K562 (cell line): ENCODE results near the gene BCL7C. TPM values are rescaled to one million over a fixed set of nuclear protein-coding genes. Genes with fewer than 3 reads are reported as not detected.

Experiments
- CEBPB ChIP-seq: fragments of 450-650 bp; IDR thresholded peaks from 2 replicates; pipeline ENCODE4 v1.6.1; 2016; ENCODE audit warnings: missing genetic modification characterization, missing compliant biosample characterization
- HNRNPLL ChIP-seq: fragments of 200-400 bp; formaldehyde crosslinking; IDR thresholded peaks from 2 replicates; pipeline ENCODE4 v1.6.1; 2017; ENCODE audit warnings: low read length, low read depth, mild to moderate bottlenecking; ENCODE audit not compliant: poor library complexity, severe bottlenecking
- KAT2B ChIP-seq: IDR thresholded peaks from one replicate; pipeline ENCODE4 v1.6.1; 2012; ENCODE audit warnings: low read depth, mild to moderate bottlenecking, control low read depth, inconsistent platforms, low read length, moderate library complexity
- MAZ ChIP-seq, 2 experiments: fragments of 450-650 bp in 1 of 2; sonication (generic) in 1 of 2; formaldehyde crosslinking; IDR thresholded peaks in 1 of 2; conservative IDR thresholded peaks in 1 of 2; 2 replicates each; pipeline versions ENCODE4 v1.4.0 to v1.5.0; 2020; ENCODE audit warnings: mild to moderate bottlenecking in 1 of 2, missing genetic modification reagents in 1 of 2
- MBD2 ChIP-seq: sonication (generic); IDR thresholded peaks from 2 replicates; pipeline ENCODE4 v1.6.1; 2016; ENCODE audit warnings: low read depth, borderline replicate concordance
- MCM5 ChIP-seq: fragments of 450-650 bp; IDR thresholded peaks from 2 replicates; pipeline ENCODE4 v1.6.1; 2016; ENCODE audit warnings: low read depth
- NELFE ChIP-seq: IDR thresholded peaks from 2 replicates; pipeline ENCODE4 v1.6.1; 2011; ENCODE audit warnings: mild to moderate bottlenecking; ENCODE audit not compliant: insufficient read depth, insufficient read length
- NEUROD1 ChIP-seq: fragments of 150-350 bp; IDR thresholded peaks from 2 replicates; pipeline ENCODE4 v1.6.1; 2014; ENCODE audit warnings: borderline replicate concordance, low read length, low read depth; ENCODE audit not compliant: partially characterized antibody
- NFIX ChIP-seq: fragments of 250-450 bp; sonication (Bioruptor Pico); IDR thresholded peaks from 2 replicates; pipeline ENCODE4 v1.4.0; 2020; ENCODE audit warnings: low read depth, mild to moderate bottlenecking, moderate library complexity
- POLR2B ChIP-seq: fragments of 450-650 bp; IDR thresholded peaks from 2 replicates; pipeline ENCODE4 v1.6.1; 2018; ENCODE audit warnings: low read depth; ENCODE audit not compliant: partially characterized antibody
- POLR3A ChIP-seq: IDR thresholded peaks from 2 replicates; pipeline ENCODE4 v1.6.1; 2011; ENCODE audit warnings: borderline replicate concordance, mild to moderate bottlenecking, moderate library complexity; ENCODE audit not compliant: insufficient read length, insufficient read depth; ENCODE audit errors: extremely low read depth
- RBFOX2 ChIP-seq: fragments of 200-400 bp; formaldehyde crosslinking; IDR thresholded peaks from 2 replicates; pipeline ENCODE4 v1.6.1; 2017; ENCODE audit warnings: low read depth, mild to moderate bottlenecking, low read length, moderate library complexity
- SETDB1 ChIP-seq: IDR thresholded peaks from one replicate; pipeline ENCODE4 v1.6.1; 2012; ENCODE audit warnings: low read length, control low read depth, inconsistent platforms
- SMAD3 ChIP-seq: fragments of 450-650 bp; formaldehyde crosslinking; conservative IDR thresholded peaks from 2 replicates; pipeline ENCODE4 v1.4.0; 2020; ENCODE audit warnings: mild to moderate bottlenecking
- ZNF253 ChIP-seq: fragments of 250-450 bp; sonication (Bioruptor Pico); conservative IDR thresholded peaks from 2 replicates; pipeline ENCODE4 v1.6.1; 2021; ENCODE audit warnings: mild to moderate bottlenecking
- ZNF780A ChIP-seq: fragments of 250-450 bp; sonication (Bioruptor Pico); IDR thresholded peaks from 2 replicates; pipeline ENCODE4 v1.5.0; 2021; ENCODE audit warnings: mild to moderate bottlenecking
- ZNF79 ChIP-seq: fragments of 250-450 bp; sonication (Bioruptor Pico); IDR thresholded peaks from 2 replicates; pipeline ENCODE4 v1.4.0; 2020; ENCODE audit warnings: low read depth, mild to moderate bottlenecking, moderate library complexity
- polyA plus RNA-seq, 8 experiments: library from polyadenylated mRNA; depleted of rRNA in 4 of 8; stranded (reverse) in 5 of 8; unstranded in 3 of 8; fragments of >200 nt; fragmentation: Nextera tagmentation in 2 of 8; fragmentation: Illumina TruSeq in 1 of 8; extraction: Ambion mirVana in 2 of 8; extraction: Trizol in 1 of 8; gene quantifications; 2 replicates each; pipeline versions ENCODE4 v1.2.1 to v1.2.3, GENCODE V29; 2011 to 2014; ENCODE audit warnings: inconsistent platforms in 1 of 8, missing spikeins in 1 of 8
- total RNA-seq, 7 experiments: library from RNA; depleted of rRNA in 6 of 7; stranded (reverse); fragments of >200 nt in 6 of 7; fragmentation: Illumina TruSeq in 2 of 7; extraction: Trizol in 2 of 7; gene quantifications; 2 replicates each; pipeline versions ENCODE4 v1.2.1 to v1.2.3, GENCODE V29; 2011 to 2021; ENCODE audit warnings: low replicate concordance in 1 of 7
- TF ChIP-seq, protein P1 (sequence below): fragments of 250-450 bp; sonication (Bioruptor Pico); IDR thresholded peaks from 2 replicates; pipeline ENCODE4 v1.4.0; 2020; ENCODE audit warnings: mild to moderate bottlenecking, moderate library complexity
- TF ChIP-seq, protein P2 (sequence below): fragments of 200-400 bp; formaldehyde crosslinking; IDR thresholded peaks from 2 replicates; pipeline ENCODE4 v1.6.1; 2017; ENCODE audit warnings: mild to moderate bottlenecking, low read depth, low read length, moderate library complexity
- TF ChIP-seq, protein P3 (sequence below): fragments of 200-800 bp; sonication (Bioruptor generic); IDR thresholded peaks from 2 replicates; pipeline ENCODE4 v1.6.1; 2017; ENCODE audit warnings: missing genetic modification characterization, missing compliant biosample characterization

Gene BCL7C
- total and polyA plus RNA-seq, 9 of the 15 experiments (the other 6 are each of a cell fraction or from before 2014, with no cell fraction given): 1.7 to 85.8 (median 19.6) TPM

DNA sequence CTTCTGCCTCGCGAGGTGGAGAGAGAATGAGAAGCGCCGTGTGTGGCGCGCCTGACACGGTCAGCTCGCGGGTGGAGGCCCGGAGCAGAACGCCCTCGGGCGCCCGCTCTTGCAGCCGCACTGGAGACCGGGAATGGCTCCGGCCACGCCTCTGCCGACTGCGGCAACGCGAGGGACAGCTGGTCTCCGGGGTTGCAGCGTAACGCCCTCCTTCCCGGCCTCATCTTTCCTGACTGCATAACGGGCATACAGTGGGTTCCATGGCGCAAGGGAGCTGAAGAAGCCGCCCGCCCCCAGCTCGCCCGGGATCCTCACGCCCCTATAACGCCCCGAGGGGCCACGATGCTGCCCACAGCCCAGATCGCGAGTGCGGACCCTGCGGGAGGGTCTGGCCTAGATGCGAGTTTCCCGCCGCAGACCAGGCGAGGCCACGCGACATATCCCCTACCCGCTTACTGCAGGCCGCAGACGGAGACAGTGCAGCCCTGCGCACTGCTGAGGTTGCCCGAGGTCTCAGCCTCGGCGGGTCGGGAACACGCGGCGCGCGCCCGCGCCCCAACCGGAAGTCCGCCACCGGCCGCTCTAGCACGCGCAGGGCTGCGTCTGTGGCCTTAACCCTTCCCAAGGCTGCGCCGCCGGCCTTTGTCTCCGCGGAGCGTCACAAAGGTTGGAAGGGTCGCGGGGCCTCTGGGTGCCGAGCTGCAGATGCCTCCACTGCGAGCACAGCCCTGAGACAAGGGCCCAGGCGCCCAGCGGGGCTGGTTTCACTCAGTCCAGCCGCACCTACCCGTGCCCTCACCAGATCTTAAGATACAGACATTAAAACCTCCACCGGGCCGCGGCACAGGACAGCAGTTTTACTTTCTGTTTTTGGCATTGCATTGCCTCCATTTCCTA is 18.8 kb downstream of the BCL7C start (continued):
- TF ChIP-seq, protein P1, sequence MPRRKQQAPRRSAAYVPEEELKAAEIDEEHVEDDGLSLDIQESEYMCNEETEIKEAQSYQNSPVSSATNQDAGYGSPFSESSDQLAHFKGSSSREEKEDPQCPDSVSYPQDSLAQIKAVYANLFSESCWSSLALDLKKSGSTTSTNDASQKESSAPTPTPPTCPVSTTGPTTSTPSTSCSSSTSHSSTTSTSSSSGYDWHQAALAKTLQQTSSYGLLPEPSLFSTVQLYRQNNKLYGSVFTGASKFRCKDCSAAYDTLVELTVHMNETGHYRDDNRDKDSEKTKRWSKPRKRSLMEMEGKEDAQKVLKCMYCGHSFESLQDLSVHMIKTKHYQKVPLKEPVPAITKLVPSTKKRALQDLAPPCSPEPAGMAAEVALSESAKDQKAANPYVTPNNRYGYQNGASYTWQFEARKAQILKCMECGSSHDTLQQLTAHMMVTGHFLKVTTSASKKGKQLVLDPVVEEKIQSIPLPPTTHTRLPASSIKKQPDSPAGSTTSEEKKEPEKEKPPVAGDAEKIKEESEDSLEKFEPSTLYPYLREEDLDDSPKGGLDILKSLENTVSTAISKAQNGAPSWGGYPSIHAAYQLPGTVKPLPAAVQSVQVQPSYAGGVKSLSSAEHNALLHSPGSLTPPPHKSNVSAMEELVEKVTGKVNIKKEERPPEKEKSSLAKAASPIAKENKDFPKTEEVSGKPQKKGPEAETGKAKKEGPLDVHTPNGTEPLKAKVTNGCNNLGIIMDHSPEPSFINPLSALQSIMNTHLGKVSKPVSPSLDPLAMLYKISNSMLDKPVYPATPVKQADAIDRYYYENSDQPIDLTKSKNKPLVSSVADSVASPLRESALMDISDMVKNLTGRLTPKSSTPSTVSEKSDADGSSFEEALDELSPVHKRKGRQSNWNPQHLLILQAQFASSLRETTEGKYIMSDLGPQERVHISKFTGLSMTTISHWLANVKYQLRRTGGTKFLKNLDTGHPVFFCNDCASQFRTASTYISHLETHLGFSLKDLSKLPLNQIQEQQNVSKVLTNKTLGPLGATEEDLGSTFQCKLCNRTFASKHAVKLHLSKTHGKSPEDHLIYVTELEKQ (CRISPR knock-in tag): 0 out of 2 replicates have a peak, but pooled peaks have one; percentile 16
- TF ChIP-seq ZNF79 (CRISPR knock-in tag) (no peak), NEUROD1 (peak; percentile 39), MCM5 (no peak), HNRNPLL (peak; percentile 80), CEBPB (tag) (peak; percentile 72), NELFE (no peak), MBD2 (peak; percentile 73; the same call in 1 of the 2 replicates), MAZ (CRISPR knock-in tag; conservative IDR thresholded peaks at IDR 0.05 in 1 of 2, IDR thresholded peaks at IDR 0.05 in 1 of 2) (peak; percentile 70 to 86), SETDB1 (no peak), KAT2B (no peak), ZNF253 (CRISPR knock-in tag) (no peak), RBFOX2 (peak; percentile 97), POLR3A (no peak), ZNF780A (CRISPR knock-in tag) (no peak), NFIX (CRISPR knock-in tag) (no peak), POLR2B (peak; percentile 95), SMAD3 (CRISPR knock-in tag) (no peak)
- TF ChIP-seq, protein P2, sequence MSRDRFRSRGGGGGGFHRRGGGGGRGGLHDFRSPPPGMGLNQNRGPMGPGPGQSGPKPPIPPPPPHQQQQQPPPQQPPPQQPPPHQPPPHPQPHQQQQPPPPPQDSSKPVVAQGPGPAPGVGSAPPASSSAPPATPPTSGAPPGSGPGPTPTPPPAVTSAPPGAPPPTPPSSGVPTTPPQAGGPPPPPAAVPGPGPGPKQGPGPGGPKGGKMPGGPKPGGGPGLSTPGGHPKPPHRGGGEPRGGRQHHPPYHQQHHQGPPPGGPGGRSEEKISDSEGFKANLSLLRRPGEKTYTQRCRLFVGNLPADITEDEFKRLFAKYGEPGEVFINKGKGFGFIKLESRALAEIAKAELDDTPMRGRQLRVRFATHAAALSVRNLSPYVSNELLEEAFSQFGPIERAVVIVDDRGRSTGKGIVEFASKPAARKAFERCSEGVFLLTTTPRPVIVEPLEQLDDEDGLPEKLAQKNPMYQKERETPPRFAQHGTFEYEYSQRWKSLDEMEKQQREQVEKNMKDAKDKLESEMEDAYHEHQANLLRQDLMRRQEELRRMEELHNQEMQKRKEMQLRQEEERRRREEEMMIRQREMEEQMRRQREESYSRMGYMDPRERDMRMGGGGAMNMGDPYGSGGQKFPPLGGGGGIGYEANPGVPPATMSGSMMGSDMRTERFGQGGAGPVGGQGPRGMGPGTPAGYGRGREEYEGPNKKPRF: no peak
- TF ChIP-seq, protein P3, sequence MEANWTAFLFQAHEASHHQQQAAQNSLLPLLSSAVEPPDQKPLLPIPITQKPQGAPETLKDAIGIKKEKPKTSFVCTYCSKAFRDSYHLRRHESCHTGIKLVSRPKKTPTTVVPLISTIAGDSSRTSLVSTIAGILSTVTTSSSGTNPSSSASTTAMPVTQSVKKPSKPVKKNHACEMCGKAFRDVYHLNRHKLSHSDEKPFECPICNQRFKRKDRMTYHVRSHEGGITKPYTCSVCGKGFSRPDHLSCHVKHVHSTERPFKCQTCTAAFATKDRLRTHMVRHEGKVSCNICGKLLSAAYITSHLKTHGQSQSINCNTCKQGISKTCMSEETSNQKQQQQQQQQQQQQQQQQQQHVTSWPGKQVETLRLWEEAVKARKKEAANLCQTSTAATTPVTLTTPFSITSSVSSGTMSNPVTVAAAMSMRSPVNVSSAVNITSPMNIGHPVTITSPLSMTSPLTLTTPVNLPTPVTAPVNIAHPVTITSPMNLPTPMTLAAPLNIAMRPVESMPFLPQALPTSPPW: peak; percentile 50
